ENCODE results near the gene MAP1B. TPM values are rescaled to one million over a fixed set of nuclear protein-coding genes. Genes with fewer than 3 reads are reported as not detected.

The MAP1B gene
- total and polyA plus RNA-seq, 9 of the 15 experiments (the other 6 are each of a cell fraction or from before 2014, with no cell fraction given), result 5.2 to 66.1 (median 17.3) TPM

- Histone ChIP-seq H3K27ac (ENCODE audit: extremely low read depth, low read depth, low read length) (no peak overlapping the region), H3K27me3 (ENCODE audit: control insufficient read depth in 2 of 2, insufficient read depth in 2 of 2, low read length in 2 of 2) (peaks cover 11 to 37% of the 10 kb centered on the region in 2 experiments; a peak in 4 of 5 replicates), H3K9ac (ENCODE audit: insufficient read depth in 1 of 2, low read depth in 2 of 2, low read length in 2 of 2) (no peak overlapping the region), H3K36me3 (ENCODE audit: control insufficient read depth, insufficient read depth, low read length) (no peaks in the 10 kb centered on the region), H4K20me1 (replicated peaks; ENCODE audit: control insufficient read depth, insufficient read depth, low read length) (0 out of 2 replicates have a peak, but pooled peaks cover 3% of the 10 kb centered on the region), H3K4me1 (replicated peaks in 1 of 2; ENCODE audit: control insufficient read depth in 2 of 2, insufficient read depth in 2 of 2, low read length in 2 of 2) (no peaks in the 10 kb centered on the region), H3K4me2 (ENCODE audit: insufficient read depth, low read length) (no peak overlapping the region), H2AFZ (ENCODE audit: low read depth, low read length) (no peak overlapping the region), H3K9me1 (ENCODE audit: control insufficient read depth, insufficient read depth, low read length) (no peaks in the 10 kb centered on the region), H3K9me3 (replicated peaks; ENCODE audit: control insufficient read depth, insufficient read depth, low read depth, low read length) (no peaks in the 10 kb centered on the region), H3K79me2 (ENCODE audit: control insufficient read depth, insufficient read depth, low read length) (no peaks in the 10 kb centered on the region), H3K4me3 (no peak overlapping the region)
- FAIRE-seq (no peak), DNase-seq (ENCODE audit: extremely low read depth in 1 of 4, low spot score in 3 of 4) (no peak), ATAC-seq (no peak)
- intact Hi-C loops (cut with micrococcal nuclease), result no loop called here
- no peak for TF ChIP-seq ZNF830 (CRISPR knock-in tag; IDR thresholded peaks at IDR 0.05)
- TF ChIP-seq MLX (CRISPR knock-in tag; conservative IDR thresholded peaks at IDR 0.05), result no peak
- no peak for TF ChIP-seq HNRNPLL (IDR thresholded peaks at IDR 0.05; ENCODE audit: low read depth, low read length, poor library complexity, severe bottlenecking)
- TF ChIP-seq GTF2B (IDR thresholded peaks at IDR 0.05; ENCODE audit: extremely low read depth, insufficient read length), result no peak
- ChIA-PET POLR2A (no interaction called here), CTCF (ENCODE audit: low intra/inter-chr PET ratio) (no interaction called here)
- no TSS peak for BruUV-seq (replicated peaks)
- in situ Hi-C loops (cut with MboI), result no loop called here
- 13% methylated on average over 4 of the region's 4 CpGs for WGBS (ENCODE audit: insufficient coverage, low coverage, missing lambda C conversion rate)
Measured at GRCh38 chr5:72084876-72085275, 22.4 kb upstream of the MAP1B start.

Measured in K562 (cell line).